Smooth muscle cell (in vitro differentiated cells): ENCODE data around the gene ABCD4. TPM values are rescaled to one million over a fixed set of nuclear protein-coding genes. Genes with fewer than 3 reads are reported as not detected.

ENCODE experiments used
- DNase-seq: peaks from one replicate; lab custom pipeline; 2025; ENCODE audit not compliant: unreplicated experiment; lab: John Stamatoyannopoulos, UW
- H2AFZ ChIP-seq: fragments of 200-600 bp; sonication (generic); 2 replicates; pipeline ENCODE4 v1.6.0; 2016; ENCODE audit warnings: antibody characterized with exemption, low read depth, mild to moderate bottlenecking
- H3F3A ChIP-seq: fragments of 200-600 bp; sonication (generic); 2 replicates; pipeline ENCODE4 v1.6.0; 2017; ENCODE audit warnings: antibody characterized with exemption, low read depth
- H3K27ac ChIP-seq: fragments of 200-600 bp; sonication (generic); 2 replicates; pipeline ENCODE4 v1.5.1; 2016; ENCODE audit warnings: low read depth, mild to moderate bottlenecking
- H3K27me3 ChIP-seq: fragments of 200-600 bp; sonication (generic); 2 replicates; pipeline ENCODE4 v1.6.1; 2016; ENCODE audit warnings: low read depth, mild to moderate bottlenecking
- H3K36me3 ChIP-seq: fragments of 200-600 bp; sonication (generic); 2 replicates; pipeline ENCODE4 v1.5.1; 2016; ENCODE audit warnings: low read depth
- H3K4me1 ChIP-seq: fragments of 200-600 bp; sonication (generic); 2 replicates; pipeline ENCODE4 v1.5.1; 2016; ENCODE audit warnings: low read depth
- H3K4me2 ChIP-seq: fragments of 200-600 bp; sonication (generic); 2 replicates; pipeline ENCODE4 v1.6.0; 2016; ENCODE audit warnings: mild to moderate bottlenecking
- H3K4me3 ChIP-seq: fragments of 200-600 bp; sonication (generic); 2 replicates; pipeline ENCODE4 v1.5.1; 2016; ENCODE audit warnings: mild to moderate bottlenecking
- H3K79me2 ChIP-seq: fragments of 200-600 bp; sonication (generic); 2 replicates; pipeline ENCODE4 v1.6.0; 2016; ENCODE audit warnings: low read depth, mild to moderate bottlenecking
- H3K9ac ChIP-seq: fragments of 200-600 bp; sonication (generic); 2 replicates; pipeline ENCODE4 v1.6.0; 2016; ENCODE audit warnings: low read depth
- H3K9me3 ChIP-seq: fragments of 200-600 bp; sonication (generic); replicated peaks from 2 replicates; pipeline ENCODE4 v1.5.1; 2016; ENCODE audit warnings: low read depth
- H4K20me1 ChIP-seq: fragments of 200-600 bp; sonication (generic); 2 replicates; pipeline ENCODE4 v1.6.0; 2016; ENCODE audit warnings: low read depth
- CTCF ChIP-seq: fragments of 200-600 bp; sonication (generic); IDR thresholded peaks from 2 replicates; pipeline ENCODE4 v1.5.1; 2017; ENCODE audit warnings: borderline replicate concordance, mild to moderate bottlenecking, antibody characterized with exemption; ENCODE audit not compliant: insufficient read depth, poor library complexity, severe bottlenecking
- WGBS: methylation state at CpG from one replicate; pipeline ENCODE4 v1.1.7; 2016; ENCODE audit warnings: low lambda C conversion rate; 5-methylcytosine and 5-hydroxymethylcytosine counted together
- polyA plus RNA-seq: library from polyadenylated mRNA; unstranded; fragments of >200 nt; fragmentation: Nextera tagmentation; extraction: Ambion mirVana; gene quantifications from 2 replicates; pipeline ENCODE4 v1.2.1, GENCODE V29; 2016
- total RNA-seq: library from RNA; depleted of rRNA; stranded (reverse); fragments of >200 nt; gene quantifications from 2 replicates; pipeline ENCODE4 v1.2.3, GENCODE V29; 2014

Gene ABCD4
- total and polyA plus RNA-seq, 2 experiments from 2014 or later, result 19.3 to 33.8 TPM

DNA sequence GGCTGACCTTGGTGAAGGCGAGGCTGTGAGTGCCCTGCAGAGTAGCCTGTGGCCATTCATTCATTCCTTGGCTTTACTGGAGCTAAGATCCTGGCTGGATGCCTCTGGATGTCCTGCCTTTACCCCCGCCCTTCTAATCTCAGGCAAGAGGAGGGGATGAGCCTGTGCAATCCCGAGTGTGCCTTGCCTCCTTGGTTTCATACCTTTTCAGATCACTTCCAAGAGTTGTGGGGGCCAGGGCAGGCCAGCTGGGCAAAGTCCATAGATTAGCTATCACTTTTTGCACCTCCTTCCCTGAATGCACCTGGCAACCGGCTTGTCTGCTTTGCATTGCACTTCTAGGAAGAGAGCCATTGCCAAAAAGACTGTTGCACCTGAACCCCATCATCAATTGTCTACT is 47.0 kb upstream of the ABCD4 start:
- H4K20me1 ChIP-seq, result no peaks in the 10 kb centered on the region
- H3F3A ChIP-seq, result no peaks in the 10 kb centered on the region
- no peak overlapping the region for H3K27ac ChIP-seq
- H3K9ac ChIP-seq, result no peak overlapping the region
- WGBS, result 36% methylated on average over 4 of the region's 4 CpGs
- no peak for DNase-seq
- no peak for TF ChIP-seq CTCF
- no peaks in the 10 kb centered on the region for H3K36me3 ChIP-seq
- H3K4me2 ChIP-seq, result no peak overlapping the region
- H2AFZ ChIP-seq, result no peak overlapping the region
- peaks cover 55% of the 10 kb centered on the region for H3K27me3 ChIP-seq
- no peak overlapping the region for H3K4me3 ChIP-seq
- peaks cover 39% of the 10 kb centered on the region for H3K4me1 ChIP-seq
- no peaks in the 10 kb centered on the region for H3K79me2 ChIP-seq
- H3K9me3 ChIP-seq, result no peaks in the 10 kb centered on the region

DNA sequence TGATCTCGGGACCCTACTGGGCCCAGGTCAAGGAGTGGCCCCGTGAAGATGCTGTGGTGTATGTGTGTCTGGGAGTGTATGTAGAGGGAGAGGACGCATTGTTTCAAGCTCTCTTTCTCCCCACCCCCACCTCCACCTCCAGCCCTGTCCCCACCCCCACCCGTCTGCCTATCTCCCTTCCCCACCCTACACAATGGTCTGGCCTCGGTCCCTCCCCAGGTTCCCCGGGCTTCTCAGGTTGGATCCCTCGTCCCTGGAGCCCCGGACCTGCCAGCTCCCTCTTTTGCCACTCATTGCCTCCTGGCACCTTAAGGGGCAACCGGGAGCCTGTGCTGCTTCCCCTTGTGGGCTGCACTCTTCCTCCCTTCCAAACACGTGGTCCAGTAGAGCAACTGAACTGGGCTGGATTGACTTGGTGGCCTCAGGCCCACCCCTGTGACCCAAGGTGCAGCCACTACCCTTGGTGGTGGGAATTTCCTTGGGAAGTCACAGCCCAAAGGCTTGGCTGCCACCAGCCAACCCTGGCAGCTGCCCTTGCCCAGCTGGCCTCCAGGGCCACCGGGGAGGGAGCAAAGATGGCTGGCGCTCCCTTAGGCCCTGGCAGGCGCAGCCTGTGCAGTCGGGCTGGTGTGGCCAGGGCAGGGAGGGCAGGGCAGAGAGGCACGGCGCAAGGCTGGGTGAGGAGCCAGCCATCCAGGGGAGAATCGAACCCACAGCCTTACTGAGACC is 46.2 kb upstream of the ABCD4 start:
- Histone ChIP-seq H3K4me1 (peaks cover 39% of the 10 kb centered on the region), H3K9ac (no peak overlapping the region), H3K27me3 (peaks cover 55% of the 10 kb centered on the region), H3K79me2 (no peaks in the 10 kb centered on the region), H3K4me2 (no peak overlapping the region), H3K27ac (no peak overlapping the region), H4K20me1 (no peaks in the 10 kb centered on the region), H2AFZ (no peak overlapping the region), H3K9me3 (no peaks in the 10 kb centered on the region), H3K4me3 (no peak overlapping the region), H3F3A (no peaks in the 10 kb centered on the region), H3K36me3 (no peaks in the 10 kb centered on the region)
- DNase-seq, result no peak
- TF ChIP-seq CTCF, result no peak
- WGBS, result 30% methylated on average over 16 of the region's 17 CpGs

DNA sequence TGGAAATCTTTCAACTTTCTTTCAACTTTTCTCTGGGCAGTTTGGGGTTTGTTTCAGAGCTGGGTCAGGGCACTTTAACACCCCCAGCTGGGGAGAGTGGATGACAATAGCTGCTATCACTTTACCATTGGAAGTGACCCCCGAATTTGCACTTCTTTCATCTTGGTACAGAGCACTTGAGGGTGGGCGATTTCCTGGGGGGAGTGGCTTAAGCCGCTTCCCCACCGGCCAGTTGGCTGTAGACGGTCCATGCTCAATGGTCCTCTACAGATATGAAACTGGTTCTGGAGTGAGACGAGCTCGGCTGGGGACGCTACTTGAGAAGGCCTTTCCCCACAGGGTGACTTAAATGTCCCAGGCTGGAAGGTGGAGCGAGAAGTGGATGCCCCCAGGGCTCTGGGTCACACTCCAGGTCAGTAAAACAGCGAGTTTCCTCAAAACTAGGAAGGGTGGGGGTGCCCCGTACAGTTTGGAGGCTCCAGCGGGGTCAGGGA is 45.6 kb upstream of the ABCD4 start, which contains the start of gene VRTN:
VRTN (plus strand) TSS at position 231 of the 494 bp plus-strand sequence. CDS start 8,313 bp downstream, outside the sequence.
- Histone ChIP-seq H3K4me1 (peaks cover 39% of the 10 kb centered on the region), H4K20me1 (no peaks in the 10 kb centered on the region), H3K79me2 (no peaks in the 10 kb centered on the region), H3K9me3 (no peaks in the 10 kb centered on the region), H3K4me3 (no peak within 1 kb of the TSS), H3K36me3 (no peaks in the 10 kb centered on the region), H2AFZ (no peak within 1 kb of the TSS), H3K9ac (no peak within 1 kb of the TSS), H3K27ac (no peak within 1 kb of the TSS), H3K4me2 (no peak within 1 kb of the TSS), H3F3A (no peaks in the 10 kb centered on the region), H3K27me3 (peaks cover 55% of the 10 kb centered on the region)
- no peak for TF ChIP-seq CTCF
- DNase-seq, result no peak
- WGBS, result 19% methylated on average over 12 of the region's 12 CpGs

DNA sequence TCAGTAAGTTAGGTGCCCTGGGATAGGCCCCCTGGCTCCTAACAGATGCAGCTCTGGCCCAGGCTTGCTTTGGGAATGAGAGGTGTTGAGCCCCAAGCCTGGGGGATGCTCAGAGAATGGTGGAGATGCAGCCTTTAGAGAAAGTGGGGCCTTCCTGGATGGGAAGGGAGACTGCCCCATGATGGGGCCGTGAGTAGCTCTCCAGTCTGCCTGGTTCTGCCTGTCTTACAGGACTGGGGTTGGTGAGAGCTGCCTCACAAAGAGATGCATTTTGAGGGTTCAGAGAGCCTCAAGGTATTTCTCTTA is 45.0 kb upstream of the ABCD4 start:
- no peak overlapping the region for H3K4me3 ChIP-seq
- H3K9ac ChIP-seq, result no peak overlapping the region
- H2AFZ ChIP-seq, result no peak overlapping the region
- no peaks in the 10 kb centered on the region for H3K36me3 ChIP-seq
- no peaks in the 10 kb centered on the region for H3F3A ChIP-seq
- H3K27ac ChIP-seq, result no peak overlapping the region
- H3K27me3 ChIP-seq, result peaks cover 55% of the 10 kb centered on the region
- H3K79me2 ChIP-seq, result no peaks in the 10 kb centered on the region
- TF ChIP-seq CTCF, result no peak
- H3K4me1 ChIP-seq, result peaks cover 39% of the 10 kb centered on the region
- no peak overlapping the region for H3K4me2 ChIP-seq
- H3K9me3 ChIP-seq, result no peaks in the 10 kb centered on the region
- H4K20me1 ChIP-seq, result no peaks in the 10 kb centered on the region
- WGBS, result 25% methylated on average over 1 of the region's 1 CpG
- no peak for DNase-seq
